DOHH2 (cell line): Measurements from ENCODE around the gene LMBR1L.

ENCODE experiments used
- CTCF ChIP-seq: fragments of 200-600 bp; sonication (generic); IDR thresholded peaks from one replicate; pipeline ENCODE4 v1.5.1; 2014; ENCODE audit warnings: antibody characterized with exemption, mild to moderate bottlenecking, low read depth, low read length; ENCODE audit not compliant: poor library complexity, severe bottlenecking
- EZH2phosphoT487 ChIP-seq: fragments of 200-600 bp; sonication (generic); IDR thresholded peaks from 2 replicates; pipeline ENCODE4 v1.6.1; 2017; ENCODE audit warnings: borderline replicate concordance, mild to moderate bottlenecking, antibody characterized with exemption, low read length, moderate library complexity, mixed read lengths

GRCh38 chr12:49093792-49094159 is 16.9 kb downstream of the LMBR1L start:
- TF ChIP-seq CTCF (no peak), EZH2phosphoT487 (no peak)
